ENCODE measurements around the gene PPP1R16B.
"Not testable (repeated sequence)": the region's sequence is repeated elsewhere in the genome, so short reads cannot be mapped to it uniquely, and the experiment has no call there.

Gene PPP1R16B

DNA sequence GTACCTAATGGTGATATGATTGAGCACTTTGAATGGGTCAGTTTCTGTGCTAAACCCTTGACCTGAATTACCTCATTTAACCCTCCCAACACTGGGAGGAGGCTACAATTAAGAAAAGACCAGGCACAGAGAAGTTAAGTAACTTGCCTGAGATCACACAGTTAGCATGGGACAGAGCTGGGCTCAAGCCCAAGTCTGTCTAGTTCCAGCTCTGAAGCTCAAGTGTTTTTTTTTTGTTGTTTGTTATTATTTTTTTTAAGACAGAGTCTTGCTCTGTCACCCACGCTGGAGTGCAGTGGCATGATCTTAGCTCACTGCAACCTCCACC lies 124.7 kb downstream of the PPP1R16B start:
- no peak for DNase-seq (ENCODE audit: low spot score)
- FAIRE-seq: no peak

DNA sequence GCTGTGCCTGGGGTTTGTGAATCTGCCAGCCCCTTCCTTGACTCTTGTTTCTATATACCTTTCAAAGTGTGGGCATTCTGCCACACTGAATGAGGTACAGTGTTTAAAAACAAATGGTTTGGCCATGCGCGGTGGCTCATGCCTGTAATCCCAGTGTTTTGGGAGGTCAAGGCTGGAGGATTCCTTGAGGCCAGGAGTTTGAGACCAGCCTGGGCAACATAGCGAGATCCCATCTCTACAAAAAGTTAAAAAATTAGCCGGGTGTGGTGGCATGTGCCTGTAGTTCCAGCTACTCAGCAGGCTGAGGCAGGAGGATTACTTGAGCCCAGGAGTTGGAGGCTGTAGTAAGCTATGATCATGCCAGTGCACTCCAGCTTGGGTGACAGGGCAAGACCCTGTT lies 126.5 kb downstream of the PPP1R16B start:
- FAIRE-seq: no peak
- DNase-seq (ENCODE audit: low spot score): no peak

DNA sequence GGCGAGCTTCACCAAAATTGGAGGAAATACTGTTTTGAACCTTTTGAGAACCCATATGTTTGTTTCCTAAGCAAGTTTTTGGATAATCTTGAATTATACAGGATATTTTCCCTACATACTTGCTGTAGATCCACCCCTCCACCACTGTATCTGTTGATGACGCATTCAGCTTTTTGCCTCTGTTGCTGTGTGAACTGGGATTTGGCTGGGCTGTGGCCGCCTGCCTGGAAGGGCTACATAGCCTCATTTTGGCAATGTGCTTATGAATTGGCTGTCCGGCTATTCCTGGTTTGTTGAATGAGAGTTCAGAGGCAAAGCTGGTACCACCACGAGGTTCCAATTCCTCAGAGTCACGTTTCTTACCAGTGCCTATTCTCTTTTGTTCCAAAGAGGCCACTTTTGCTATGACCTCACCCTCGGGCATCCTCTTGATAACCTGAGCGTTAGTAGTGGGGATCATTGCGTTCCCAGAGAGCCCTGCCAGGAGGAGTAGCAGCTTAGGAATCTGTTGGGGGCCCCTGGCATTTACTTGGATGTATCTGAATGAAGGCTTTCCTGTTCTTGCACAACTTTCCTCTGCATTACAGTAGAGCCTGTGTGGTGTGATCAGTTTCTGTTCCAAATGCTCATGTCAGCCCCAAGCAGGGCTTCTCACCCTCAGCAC lies 127.1 kb downstream of the PPP1R16B start:
- no peak for FAIRE-seq
- DNase-seq (ENCODE audit: low spot score): no peak

DNA sequence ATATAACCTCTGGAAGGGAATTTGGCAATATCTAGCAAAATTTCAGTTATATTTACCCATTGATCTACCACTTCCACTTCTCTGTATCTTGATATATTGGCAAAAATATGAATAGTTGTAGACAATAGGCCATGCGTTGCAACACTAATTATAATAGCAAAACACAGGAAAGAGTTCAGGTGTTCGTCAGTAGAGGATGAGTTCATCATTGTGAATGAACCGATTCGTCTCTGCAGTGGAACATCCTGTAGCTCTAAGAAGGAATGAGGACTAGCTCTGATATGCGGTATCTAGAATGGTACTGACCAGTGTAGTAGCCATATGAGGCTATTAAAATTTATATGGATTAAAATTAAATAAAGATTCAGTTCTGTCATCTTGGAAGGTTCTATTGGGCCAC lies 129.0 kb downstream of the PPP1R16B start:
- FAIRE-seq (no peak), DNase-seq (ENCODE audit: low spot score) (no peak)

DNA sequence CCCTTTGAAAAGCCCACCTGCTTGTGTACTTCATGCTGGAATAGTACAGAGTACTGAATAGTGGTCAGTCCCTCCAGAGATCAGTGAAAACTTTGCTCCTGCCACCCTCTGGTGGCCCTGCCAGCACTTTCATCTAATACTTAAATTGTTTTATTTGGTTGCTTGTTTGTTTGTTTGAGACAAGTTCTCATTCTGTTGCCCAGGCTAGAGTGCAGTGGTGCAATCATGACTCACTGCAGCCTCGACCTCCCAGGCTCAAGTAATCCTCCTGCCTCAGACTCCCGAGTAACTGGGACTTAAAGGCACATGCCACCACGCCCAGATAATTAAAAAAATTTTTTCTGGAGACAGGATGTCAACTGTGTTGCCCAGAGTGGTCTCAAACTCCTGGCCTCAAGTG lies 129.8 kb downstream of the PPP1R16B start:
- FAIRE-seq: no peak
- DNase-seq (ENCODE audit: low spot score): no peak

DNA sequence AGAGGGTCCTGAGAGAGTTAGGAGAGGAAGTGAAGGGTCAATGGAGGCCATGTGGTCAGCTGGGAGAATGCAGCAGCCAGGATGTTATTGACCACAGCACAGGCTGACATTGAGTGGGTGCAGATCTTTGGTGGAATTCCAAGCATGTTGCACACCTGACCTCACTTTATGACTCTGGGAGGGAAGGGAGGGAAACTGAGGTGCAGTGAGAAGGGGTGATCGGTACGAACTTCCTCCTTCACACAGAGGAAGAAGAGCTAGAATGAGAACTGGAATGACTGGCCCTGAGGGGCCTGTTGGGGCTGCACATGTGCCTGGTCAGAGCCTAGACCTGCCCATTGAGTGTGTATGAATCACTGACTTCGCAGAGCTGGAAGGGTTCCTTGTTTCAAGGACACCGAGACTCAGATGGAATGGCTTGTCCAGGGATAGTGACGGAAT lies 130.5 kb downstream of the PPP1R16B start:
- no peak for FAIRE-seq
- DNase-seq (ENCODE audit: low spot score): no peak

DNA sequence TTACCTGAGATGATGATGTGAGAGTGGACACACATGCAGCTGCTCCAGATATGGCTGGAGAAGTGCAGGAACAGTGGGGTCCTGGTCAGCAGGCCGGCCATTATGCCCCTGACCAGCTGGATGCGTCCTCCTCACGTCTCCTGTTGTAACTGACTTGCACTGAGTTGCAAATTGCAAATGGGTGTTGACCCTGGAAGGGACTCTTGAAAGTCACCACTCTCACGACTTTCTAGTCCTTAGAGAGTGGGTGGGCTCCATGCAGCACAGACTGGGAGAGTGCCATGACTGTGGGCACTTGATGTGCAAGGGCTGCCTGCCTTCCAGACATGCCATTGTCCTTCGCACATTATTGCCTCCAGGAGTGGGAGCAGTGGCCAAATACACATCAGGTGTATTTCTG lies 131.5 kb downstream of the PPP1R16B start:
- DNase-seq (ENCODE audit: low spot score) (no peak), FAIRE-seq (no peak)

DNA sequence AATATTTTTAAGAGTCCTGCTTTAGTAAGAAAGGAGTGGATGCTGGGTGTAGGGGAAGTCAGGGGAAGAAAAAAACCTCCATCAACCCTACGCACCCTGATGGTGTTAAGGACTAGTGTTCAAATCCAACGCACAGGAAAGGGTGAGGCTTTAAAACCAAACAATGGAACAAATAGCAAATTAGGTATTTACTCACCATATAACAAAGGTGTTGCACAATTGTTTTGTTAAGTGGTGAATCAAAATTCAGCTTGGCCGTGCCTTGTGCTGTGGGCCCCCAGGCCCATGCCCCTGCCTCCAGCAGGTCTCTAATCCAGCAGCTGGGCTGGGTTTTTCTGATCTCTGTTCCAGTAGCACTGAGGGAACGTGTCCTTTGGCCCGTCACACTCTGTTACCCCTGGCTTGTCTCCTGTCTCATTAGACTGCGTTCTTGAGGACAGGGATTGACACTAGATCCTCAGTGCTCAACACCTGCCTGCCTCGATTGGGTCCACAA lies 132.5 kb downstream of the PPP1R16B start:
- no peak for DNase-seq (ENCODE audit: low spot score)
- FAIRE-seq: no peak

DNA sequence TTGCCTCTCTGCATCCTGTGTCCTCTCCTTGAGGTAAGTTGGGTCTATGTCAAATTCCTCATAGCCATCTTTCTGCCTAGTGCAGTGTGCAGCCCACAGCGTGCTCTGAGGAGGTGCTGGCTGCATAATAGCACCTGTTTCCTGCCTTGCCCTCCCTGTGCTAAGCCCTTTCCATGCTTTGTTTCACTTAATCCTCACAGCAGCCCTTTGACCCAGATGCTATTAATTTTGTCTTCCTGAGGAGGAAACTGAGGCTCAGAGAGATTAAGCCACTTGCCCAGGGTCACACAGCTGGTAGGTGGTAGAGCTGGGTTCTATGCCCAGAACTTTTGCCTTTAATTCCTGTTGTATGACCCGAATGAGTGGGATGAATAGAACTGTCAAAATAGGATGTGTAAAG lies 134.2 kb downstream of the PPP1R16B start:
- DNase-seq (ENCODE audit: low spot score) (no peak), FAIRE-seq (no peak)

DNA sequence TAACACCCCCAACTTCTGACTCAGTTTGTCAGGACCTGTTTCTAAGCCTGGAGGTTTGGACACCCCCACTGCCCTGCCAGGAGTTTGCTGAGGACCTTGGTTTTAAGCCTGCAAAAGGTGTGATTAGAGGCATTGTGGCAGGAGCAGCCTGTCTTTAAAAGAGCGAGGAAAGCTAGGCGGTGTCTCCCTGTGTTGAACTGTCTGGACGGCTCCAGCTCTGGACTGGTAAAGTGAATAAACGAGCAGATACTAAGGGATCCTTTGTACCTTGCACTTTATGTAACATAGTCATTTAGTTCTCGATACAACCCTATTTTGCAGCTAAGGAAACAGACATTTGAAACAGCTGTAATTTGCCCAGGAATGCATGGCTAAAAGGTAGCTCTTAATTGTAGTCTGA lies 135.1 kb downstream of the PPP1R16B start:
- no peak for FAIRE-seq

DNA sequence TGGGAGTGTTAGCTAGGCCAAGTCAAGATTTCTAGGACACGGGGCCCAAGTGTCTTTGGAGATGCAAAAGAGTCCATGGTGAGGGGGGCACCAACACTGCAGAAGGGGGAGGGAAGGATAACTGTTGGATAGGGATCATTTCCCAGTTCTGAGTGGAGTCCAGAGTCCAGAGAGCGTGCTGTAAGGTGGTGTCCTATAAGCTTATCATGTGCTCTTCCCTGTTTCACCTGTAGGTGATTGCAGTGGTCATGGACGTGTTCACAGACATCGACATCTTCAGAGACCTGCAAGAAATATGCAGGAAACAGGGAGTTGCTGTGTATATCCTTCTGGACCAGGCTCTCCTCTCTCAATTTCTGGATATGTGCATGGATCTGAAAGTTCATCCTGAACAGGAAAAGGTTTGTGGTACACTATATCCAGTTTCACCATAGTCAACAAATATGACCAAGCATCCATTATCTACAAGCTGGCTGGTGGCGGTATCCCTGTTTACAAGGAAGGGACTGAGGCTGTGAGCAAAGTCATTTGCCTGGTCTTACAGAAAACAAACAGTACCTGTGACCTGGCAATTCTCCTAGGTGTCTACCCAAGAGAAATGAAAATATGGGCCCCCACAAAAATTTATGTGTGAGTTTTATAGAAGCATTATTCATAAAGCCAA lies 136.4 kb downstream of the PPP1R16B start:
- DNase-seq (ENCODE audit: low spot score): no peak
- FAIRE-seq: no peak

More for the DNA sequence above, 135.1 kb downstream of the PPP1R16B start:
- no peak for DNase-seq (ENCODE audit: low spot score)

DNA sequence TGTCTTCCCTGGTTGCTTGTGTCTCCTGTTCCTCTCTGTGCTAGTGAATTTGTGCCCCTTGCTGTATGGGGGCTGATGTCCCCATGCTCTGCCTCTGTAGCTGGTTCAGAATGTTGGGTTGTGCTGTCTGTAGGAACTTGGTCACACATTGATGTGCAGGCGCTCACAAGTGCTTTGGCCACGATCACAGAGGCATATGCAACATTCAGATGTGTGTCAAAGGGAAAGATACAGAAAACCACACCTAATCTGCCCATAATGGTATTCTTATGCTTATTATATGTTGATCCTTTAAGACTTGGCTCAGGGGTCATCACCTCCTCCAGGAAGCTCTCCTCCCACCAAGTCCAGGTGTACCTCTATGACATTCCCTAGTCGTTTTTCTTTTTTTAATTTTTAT lies 139.5 kb downstream of the PPP1R16B start:
- DNase-seq (ENCODE audit: low spot score): no peak
- FAIRE-seq: no peak

DNA sequence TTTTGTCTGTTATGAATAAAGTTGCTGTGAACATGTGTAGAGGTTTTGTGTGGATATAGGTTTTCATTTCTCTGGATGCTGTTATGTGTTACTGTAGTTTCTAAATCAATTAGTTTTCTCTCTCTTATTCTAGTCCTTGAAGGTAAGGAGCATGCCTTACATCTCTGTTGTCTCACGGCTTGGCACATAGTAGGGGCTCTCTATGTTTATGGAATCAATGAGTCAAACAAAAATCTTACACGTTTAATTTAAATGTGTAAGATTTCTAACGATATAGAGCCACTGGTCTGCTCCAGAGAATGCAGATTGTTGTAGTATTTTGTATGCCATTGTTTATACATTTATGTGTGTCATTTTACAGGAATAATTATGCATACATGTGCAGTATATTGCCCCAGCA lies 141.3 kb downstream of the PPP1R16B start:
- FAIRE-seq (no peak), DNase-seq (ENCODE audit: low spot score) (no peak)

DNA sequence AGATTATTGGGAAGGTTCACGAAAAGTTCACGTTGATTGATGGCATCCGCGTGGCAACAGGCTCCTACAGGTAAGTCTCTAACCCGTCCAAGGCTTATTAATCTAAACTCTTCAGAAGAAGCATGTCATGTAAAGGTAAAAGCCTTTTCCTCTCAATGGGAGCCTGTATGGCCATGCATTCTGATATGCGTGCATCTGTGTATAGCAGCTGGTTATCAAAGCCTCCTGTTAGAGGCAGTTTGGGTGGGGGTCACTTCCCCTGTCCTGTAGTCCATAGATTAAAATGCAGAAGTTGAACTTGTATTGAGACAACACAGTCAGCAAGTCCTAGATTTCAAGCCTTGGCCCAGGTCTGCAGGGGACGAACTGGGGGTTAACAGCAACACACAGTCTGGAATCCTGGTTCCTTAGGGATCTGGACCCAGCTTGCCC lies 142.4 kb downstream of the PPP1R16B start:
- FAIRE-seq (no peak), DNase-seq (ENCODE audit: low spot score) (no peak)

DNA sequence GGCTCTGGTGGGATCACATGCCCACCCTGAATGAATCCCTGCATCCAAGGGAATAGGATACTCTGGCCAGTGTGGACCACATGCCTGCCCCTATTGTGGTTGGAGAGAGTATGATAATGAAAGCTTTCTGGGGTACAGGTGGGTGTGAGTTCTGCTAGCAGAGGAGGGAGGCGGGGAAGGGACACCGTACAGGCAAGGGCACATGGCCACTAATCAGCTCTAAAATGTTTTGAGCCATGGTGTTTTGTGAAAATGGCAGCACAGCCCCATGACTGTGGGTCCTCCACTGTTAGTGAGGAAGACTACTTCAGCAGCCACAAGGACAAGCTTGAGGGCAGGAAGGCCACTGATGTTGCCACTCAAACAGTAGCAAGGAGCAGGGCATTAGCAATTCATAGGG lies 144.8 kb downstream of the PPP1R16B start:
- no peak for DNase-seq (ENCODE audit: low spot score)
- no peak for FAIRE-seq

DNA sequence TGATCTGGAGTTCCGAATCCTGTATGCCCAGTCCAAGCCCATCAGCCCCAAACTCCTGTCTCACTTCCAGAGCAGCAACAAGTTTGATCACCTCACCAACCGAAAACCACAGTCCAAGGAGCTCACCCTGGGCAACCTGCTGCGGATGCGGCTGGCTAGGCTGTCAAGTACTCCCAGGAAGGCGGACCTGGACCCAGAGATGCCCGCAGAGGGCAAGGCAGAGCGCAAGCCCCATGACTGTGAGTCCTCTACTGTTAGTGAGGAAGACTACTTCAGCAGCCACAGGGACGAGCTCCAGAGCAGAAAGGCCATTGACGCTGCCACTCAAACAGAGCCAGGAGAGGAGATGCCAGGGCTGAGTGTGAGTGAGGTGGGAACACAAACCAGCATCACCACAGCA lies 146.1 kb downstream of the PPP1R16B start:
- FAIRE-seq (no peak), DNase-seq (ENCODE audit: low spot score) (no peak)

DNA sequence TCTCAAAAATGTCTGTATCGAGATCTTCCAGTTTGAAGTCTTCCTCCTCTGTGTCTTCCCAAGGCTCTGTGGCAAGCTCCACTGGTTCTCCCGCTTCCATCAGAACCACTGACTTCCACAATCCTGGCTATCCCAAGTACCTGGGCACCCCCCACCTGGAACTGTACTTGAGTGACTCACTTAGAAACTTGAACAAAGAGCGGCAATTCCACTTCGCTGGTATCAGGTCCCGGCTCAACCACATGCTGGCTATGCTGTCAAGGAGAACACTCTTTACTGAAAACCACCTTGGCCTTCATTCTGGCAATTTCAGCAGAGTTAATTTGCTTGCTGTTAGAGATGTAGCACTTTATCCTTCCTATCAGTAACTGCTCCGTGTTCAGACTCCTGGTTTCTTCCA lies 146.7 kb downstream of the PPP1R16B start:
- no peak for DNase-seq (ENCODE audit: low spot score)
- no peak for FAIRE-seq

DNA sequence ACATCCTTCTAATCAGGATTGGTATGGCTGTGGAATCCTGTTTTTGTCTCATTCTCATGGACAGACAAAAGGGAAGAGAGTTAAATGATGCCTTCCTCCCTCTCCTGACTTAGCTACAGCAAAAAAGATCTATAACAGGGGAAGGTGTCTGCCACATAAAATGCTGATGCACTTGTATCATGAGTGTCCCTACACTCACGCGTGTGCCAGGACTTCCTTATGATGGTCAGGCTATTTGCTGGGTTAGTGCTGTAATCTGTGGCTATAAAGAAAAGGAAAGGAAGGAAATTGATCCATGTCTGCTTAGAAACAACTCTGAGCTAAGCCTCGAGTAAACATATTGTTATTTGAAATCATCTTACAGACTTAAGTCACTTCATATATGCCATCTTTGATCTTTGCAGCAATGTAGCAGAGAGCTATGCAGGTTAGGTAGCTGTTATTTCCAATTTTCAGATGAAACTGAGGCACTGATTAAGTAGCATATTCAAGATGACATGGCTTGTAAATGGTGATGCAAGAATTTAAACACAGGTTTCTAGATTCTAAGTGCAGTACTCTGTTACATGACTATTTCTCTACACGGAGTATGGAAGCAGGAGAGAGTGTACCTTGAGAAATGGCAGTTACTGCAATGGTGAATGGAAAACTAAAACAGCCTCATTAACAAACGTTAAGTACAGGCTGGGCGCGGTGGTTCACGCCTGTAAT lies 148.3 kb downstream of the PPP1R16B start:
- FAIRE-seq: no peak
- no peak for DNase-seq (ENCODE audit: low spot score)

DNA sequence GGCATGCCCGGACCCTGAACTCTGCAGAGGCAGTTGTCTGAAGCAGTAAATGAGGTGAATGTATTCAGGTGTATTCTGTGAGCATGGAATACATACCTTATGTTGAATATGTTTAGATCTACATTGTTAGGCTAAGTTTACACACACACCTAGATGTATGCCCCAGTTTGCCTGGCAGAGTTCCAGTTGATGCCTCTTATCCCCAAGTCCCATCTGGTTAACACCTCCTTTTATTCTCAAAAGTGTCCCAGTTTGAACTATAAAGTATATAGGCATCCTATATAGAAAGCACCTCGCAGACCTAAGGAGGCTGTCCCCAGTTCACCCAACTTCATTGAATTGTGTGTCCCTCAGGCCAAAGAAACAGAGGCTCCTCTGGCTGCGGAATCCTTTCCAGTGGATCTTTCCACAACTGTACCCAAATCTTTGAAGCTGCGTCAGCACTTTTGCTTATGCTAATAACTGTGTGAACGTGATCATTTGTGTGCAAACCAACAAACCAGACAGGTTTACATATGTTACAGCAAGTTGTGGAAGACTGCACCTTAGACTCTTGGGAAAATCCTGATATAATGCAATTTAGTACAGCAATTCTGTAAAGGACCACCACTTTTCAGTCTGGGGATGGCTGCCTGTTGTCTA lies 151.9 kb downstream of the PPP1R16B start:
- DNase-seq (ENCODE audit: low spot score) (no peak), FAIRE-seq (no peak)

DNA sequence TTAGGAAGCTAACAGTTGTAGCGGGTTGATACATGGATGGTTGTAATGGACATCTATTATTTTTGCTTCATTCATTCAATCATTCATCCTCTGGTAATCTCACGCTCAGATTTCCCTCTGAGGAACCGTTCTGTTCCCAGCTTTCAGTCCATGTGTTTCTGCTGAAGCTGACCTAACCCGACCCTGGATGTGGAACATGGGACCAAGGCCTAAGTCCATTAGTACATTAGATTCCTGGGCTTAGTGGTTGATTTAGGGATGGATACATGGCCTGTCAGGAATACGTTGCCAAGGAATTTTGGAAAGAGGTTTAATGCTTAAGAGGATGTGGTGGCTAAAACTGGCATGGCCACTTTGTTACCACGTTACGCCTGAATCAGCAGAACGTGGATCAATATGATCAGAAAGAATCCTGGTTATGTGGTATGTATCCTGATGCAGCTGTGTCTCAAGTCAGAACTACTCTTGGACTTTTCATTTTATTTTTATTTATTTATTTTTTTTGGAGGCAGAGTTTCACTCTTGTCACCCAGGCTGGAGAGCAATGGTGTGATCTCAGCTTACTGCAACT lies 152.5 kb downstream of the PPP1R16B start:
- FAIRE-seq (no peak), DNase-seq (ENCODE audit: low spot score) (no peak)

DNA sequence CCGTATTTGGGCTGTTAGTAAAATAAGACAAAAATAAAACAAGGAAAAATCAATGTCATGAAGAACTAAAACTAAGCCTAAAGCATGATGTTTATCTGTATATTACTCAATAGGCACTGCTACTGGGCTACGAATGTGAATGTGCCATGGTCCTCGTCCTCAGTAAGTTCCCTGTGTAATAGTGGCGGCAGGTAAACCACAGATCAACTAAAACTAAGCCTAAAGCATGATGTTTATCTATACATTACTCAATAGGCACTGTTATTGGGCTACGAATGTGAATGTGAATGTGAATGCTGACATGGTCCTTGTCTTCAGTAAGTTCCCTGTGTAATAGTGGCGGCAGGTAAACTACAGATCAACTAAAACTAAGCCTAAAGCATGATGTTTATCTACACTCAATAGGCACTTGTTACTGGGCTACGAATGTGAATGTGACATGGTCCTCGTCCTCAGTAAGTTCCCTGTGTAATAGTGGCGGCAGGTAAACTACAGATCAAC lies 154.7 kb downstream of the PPP1R16B start:
- not testable (repeated sequence) for FAIRE-seq; DNase-seq (ENCODE audit: low spot score)

All from urothelium cell line (cell line).